Mucosa of descending colon (tissue), 3 donors: Measurements from ENCODE around the gene ITGAV. TPM values are rescaled to one million over a fixed set of nuclear protein-coding genes. Genes with fewer than 3 reads are reported as not detected.

Experiments
- ATAC-seq: fragments of 200-7000 bp; cut with Tn5 transposase; one replicate; pipeline ENCODE4 v1.9.1; 2020; ENCODE audit warnings: mild to moderate bottlenecking, moderate library complexity
- DNase-seq, 3 donors: peaks; one replicate each; pipeline ENCODE4 v3.0.0-alpha.2; 2020
- H3K36me3 ChIP-seq: fragments of 200-600 bp; one replicate; pipeline ENCODE4 v1.8.0; 2021; ENCODE audit warnings: low read depth, mild to moderate bottlenecking
- H3K4me1 ChIP-seq: fragments of 200-600 bp; one replicate; pipeline ENCODE4 v1.8.0; 2021; ENCODE audit warnings: low read depth, mild to moderate bottlenecking
- H3K4me3 ChIP-seq: fragments of 200-600 bp; one replicate; pipeline ENCODE4 v1.8.0; 2021; ENCODE audit warnings: mild to moderate bottlenecking
- H3K9me3 ChIP-seq: fragments of 200-600 bp; one replicate; pipeline ENCODE4 v1.8.0; 2021; ENCODE audit warnings: mild to moderate bottlenecking
- intact Hi-C, 2 donors: fragments of 100-400 bp; cut with DNase I in 1 of 2; cut with micrococcal nuclease in 1 of 2; formaldehyde crosslinking; loops; one replicate each; pipeline versions ENCODE4 v1.11.0 to v1.11.1; 2022; cut with DNase I, micrococcal nuclease
- total RNA-seq, 3 donors: library from RNA; stranded (reverse); fragmentation: NEBNext Ultra II Directional in 2 of 3; extraction: Animal tissue kit (Norgen Biotek cat#: 25700) in 2 of 3; gene quantifications; one replicate each; pipeline versions ENCODE4 v1.2.1 to v1.2.4, GENCODE V29; 2021 to 2023
- TF ChIP-seq, protein P1 (sequence below): fragments of 200-600 bp; IDR thresholded peaks from one replicate; pipeline ENCODE4 v1.8.0; 2022; ENCODE audit warnings: antibody characterized with exemption, mild to moderate bottlenecking
- donor health status: DM: no; HTN: no; CAD: no; lungs with moderate emphysema.
- donor health status: DM: no; HTN: no; CAD: no.
- donor health status: DM: no; HTN: yes; CAD: no.

ITGAV gene
- total RNA-seq, 3 donors from 2014 or later: 41.0 to 62.8 (median 47.2) TPM

DNA sequence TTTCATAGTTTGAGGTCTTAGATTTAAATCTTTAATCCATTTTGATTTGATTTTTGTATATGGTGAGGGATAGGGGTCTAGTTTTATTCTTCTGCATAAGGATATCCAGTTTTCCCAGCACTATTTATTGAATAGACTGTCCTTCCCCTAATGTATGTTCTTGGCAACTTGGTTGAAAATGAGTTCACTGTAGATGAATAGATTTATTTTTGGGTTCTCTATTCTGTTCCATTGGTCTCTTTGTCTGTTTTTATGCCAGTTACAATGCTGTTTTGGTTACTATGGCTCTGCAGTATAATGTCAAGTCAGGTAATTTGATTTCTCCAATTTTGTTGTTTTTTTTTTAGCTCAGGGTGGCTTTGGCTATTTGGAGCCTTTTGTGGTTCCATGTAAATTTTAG lies 109.9 kb downstream of the ITGAV start:
- DNase-seq (no peak), ATAC-seq (no peak)
- no peaks in the 10 kb centered on the region for H3K4me1 ChIP-seq
- TF ChIP-seq, protein P1, sequence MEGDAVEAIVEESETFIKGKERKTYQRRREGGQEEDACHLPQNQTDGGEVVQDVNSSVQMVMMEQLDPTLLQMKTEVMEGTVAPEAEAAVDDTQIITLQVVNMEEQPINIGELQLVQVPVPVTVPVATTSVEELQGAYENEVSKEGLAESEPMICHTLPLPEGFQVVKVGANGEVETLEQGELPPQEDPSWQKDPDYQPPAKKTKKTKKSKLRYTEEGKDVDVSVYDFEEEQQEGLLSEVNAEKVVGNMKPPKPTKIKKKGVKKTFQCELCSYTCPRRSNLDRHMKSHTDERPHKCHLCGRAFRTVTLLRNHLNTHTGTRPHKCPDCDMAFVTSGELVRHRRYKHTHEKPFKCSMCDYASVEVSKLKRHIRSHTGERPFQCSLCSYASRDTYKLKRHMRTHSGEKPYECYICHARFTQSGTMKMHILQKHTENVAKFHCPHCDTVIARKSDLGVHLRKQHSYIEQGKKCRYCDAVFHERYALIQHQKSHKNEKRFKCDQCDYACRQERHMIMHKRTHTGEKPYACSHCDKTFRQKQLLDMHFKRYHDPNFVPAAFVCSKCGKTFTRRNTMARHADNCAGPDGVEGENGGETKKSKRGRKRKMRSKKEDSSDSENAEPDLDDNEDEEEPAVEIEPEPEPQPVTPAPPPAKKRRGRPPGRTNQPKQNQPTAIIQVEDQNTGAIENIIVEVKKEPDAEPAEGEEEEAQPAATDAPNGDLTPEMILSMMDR: no peak
- intact Hi-C loops: no loop called here
- H3K4me3 ChIP-seq: no peak overlapping the region
- no peaks in the 10 kb centered on the region for H3K36me3 ChIP-seq
- no peaks in the 10 kb centered on the region for H3K9me3 ChIP-seq

DNA sequence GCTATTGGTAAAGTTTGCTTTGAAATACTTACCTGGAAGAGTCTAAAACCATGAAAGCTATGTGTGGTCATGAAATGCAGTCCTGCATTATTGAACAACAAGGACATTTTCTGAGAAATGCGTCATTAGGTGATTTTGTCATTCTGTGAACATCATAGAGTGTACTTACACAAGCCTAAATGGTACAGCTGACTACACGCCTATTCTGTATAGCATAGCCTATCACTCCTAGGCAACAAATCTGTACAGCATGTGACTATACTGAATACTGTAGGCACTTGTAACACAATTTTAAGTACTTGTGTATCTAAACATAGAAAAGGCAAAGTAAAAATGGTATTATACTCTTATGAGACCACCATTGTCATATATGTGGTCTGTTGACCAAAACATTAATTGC lies 112.2 kb downstream of the ITGAV start:
- Histone ChIP-seq H3K36me3 (no peaks in the 10 kb centered on the region), H3K9me3 (no peaks in the 10 kb centered on the region), H3K4me3 (no peak overlapping the region), H3K4me1 (no peaks in the 10 kb centered on the region)
- TF ChIP-seq, protein P1: no peak
- intact Hi-C loops: no loop called here
- DNase-seq (no peak), ATAC-seq (no peak)

- Histone ChIP-seq H3K36me3 (no peaks in the 10 kb centered on the region), H3K9me3 (no peaks in the 10 kb centered on the region), H3K4me3 (no peak overlapping the region), H3K4me1 (no peaks in the 10 kb centered on the region)
- DNase-seq (no peak), ATAC-seq (no peak)
- intact Hi-C loops: no loop called here
- TF ChIP-seq, protein P1: no peak
These were observed 112.6 kb downstream of the ITGAV start for GRCh38 chr2:186702501-186702900.

DNA sequence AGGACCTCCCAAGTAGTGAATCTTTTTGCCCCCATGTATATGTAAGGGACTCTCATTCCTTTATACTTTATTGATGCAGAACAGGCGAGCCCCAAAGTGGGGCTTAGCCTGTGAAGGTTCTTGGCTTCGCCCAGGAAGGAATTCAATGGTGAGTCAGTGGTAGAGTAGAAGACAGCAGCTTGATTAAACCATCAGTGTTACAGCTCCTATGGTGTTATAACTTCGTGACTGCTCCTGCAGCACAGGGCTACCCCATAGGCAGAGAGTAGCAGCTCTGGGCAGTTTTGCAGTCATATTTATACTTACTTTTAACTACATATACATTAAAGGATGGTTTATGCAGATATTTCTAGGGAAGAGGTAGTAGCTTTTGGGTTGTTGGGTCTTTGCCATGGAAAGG lies 115.0 kb downstream of the ITGAV start:
- Histone ChIP-seq H3K9me3 (no peaks in the 10 kb centered on the region), H3K36me3 (no peaks in the 10 kb centered on the region), H3K4me3 (no peak overlapping the region), H3K4me1 (no peaks in the 10 kb centered on the region)
- TF ChIP-seq, protein P1: no peak
- no peak for DNase-seq
- intact Hi-C loops: no loop called here
- no peak for ATAC-seq

DNA sequence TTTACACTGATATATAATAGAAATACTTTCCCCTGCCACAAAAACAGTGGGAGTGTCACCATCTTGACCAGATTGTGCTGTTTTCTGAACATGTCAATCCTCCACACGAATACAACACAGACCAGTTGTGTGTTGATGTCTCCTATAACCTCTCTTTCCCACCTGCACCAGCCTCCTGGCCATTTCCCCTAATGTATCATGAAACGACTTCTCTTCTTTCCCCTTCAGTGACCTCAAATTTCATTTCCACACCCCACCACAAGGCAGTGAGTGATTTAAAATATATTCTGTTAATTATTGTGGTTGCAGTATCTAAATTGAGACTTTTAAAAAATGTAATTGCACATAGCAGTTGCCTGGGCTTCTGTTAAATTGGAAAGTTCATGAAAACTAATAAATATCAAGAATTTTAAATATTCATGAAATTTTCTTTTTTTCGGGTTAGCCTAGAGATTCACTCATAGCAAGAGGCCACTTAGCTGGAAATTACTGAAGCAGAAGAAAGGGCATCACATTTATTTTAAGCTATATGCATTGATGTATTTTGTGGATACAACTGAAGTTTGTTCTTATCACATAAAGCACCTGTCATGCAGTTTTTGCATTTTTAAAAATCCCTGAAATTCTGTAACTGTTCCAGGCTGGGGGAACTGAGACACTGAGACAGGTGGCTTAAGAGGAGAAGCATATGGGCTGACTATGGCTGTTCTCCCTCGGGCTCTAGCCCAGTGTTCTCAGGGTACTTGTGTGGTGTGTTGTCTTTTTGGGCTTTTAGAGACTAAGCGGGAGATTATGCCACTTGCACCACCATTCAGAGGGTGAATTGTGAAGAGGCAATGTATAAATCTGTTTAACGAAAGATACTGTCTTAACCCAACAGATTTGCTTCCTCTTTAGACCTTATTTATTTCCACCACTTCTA lies 119.9 kb downstream of the ITGAV start:
- DNase-seq (no peak), ATAC-seq (no peak)
- no peaks in the 10 kb centered on the region for H3K9me3 ChIP-seq
- intact Hi-C loops: no loop called here
- no peaks in the 10 kb centered on the region for H3K36me3 ChIP-seq
- H3K4me3 ChIP-seq: no peak overlapping the region
- TF ChIP-seq, protein P1: no peak
- no peaks in the 10 kb centered on the region for H3K4me1 ChIP-seq
